ENCODE results near the gene RXRB. TPM values are rescaled to one million over a fixed set of nuclear protein-coding genes. Genes with fewer than 3 reads are reported as not detected.

The RXRB gene
- total and polyA plus RNA-seq, 2 of the 8 experiments (the other 6 are each of a cell fraction or from before 2014, with no cell fraction given), result 13.0 to 18.1 TPM

DNA sequence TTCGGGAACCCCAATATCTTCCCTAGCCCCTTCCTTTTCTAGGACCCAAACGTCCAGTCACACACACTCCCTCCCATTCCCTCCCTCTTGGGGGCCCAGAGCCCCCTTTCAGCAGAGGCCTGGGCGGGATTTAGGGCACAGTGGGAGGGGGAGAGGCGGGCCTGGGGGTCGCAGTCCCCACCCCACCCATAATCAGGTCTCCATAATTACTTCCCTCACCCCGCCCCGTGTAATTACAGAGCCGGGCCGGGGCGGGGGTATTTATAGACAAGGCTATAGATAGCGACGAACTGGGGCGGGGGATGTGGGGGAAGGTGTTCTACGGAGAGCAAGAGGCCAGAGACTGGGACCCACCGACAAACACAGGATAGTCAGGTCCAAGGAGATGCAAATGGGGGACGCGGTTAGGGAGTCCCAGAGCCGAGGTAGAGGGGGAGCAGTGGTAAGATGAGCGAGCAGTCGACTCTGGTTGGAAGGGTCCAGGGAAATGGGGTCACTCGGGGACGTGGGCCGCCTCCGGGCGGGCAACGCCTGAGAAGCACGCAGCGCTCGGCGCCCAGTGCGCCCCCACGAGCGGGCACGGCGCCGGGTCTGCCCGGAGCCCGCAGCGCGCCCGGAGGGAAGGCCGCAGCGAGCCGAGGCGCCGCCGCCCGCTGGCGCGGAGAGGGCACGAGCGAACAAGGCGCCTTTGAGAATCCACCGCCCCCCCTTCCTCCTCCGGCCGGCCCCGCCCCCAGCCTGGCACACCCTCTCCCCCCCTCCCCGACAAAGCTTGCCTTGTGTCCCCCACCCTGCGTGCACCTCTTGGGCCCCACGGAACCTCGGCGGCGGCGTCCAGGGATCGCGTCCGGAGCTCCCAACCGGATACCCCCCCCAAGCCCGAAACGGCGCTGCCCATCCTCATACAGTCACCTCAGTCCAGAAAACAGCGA, 7.5 kb downstream of the RXRB start:
- H2AK5ac ChIP-seq (ENCODE audit: low read depth, low read length), result no peak overlapping the region
- H3K14ac ChIP-seq (ENCODE audit: insufficient read length), result no peak overlapping the region
- peak overlapping the region; percentile 86 for H4K8ac ChIP-seq (ENCODE audit: extremely low read depth, insufficient read depth, low read length)
- ChIA-PET CTCF (ENCODE audit: partially characterized antibody) (interaction anchor here (0.5 to 3.4 kb wide), 5 partner anchors 15 to 192 kb away, joined by 3 to 14 read pairs (median 9); no protein-coding TSS in a partner anchor), POLR2A (ENCODE audit: partially characterized antibody) (interaction anchor here (0.7 to 1.8 kb wide), 5 partner anchors 56 to 222 kb away, joined by 3 to 4 read pairs (median 4); no protein-coding TSS in a partner anchor)
- no peak overlapping the region for H2BK20ac ChIP-seq (ENCODE audit: low read length)
- peak overlapping the region; percentile 78 to 96 for H3K4me2 ChIP-seq (ENCODE audit: insufficient read depth in 1 of 2, low read depth in 2 of 2, low read length in 2 of 2)
- H3K27ac ChIP-seq (ENCODE audit: low read depth, low read length), result no peak overlapping the region
- peak in 1 of 2 experiments; percentile 71 for DNase-seq (ENCODE audit: low read depth in 1 of 2, low spot score in 2 of 2)
- H2BK12ac ChIP-seq (ENCODE audit: low read depth, low read length), result no peak overlapping the region
- peak overlapping the region; percentile 78 for H3K18ac ChIP-seq (ENCODE audit: extremely low read depth, low read length)
- H4K5ac ChIP-seq (ENCODE audit: insufficient read length, low read depth, low read length), result no peak overlapping the region
- H4K20me1 ChIP-seq (replicated peaks in 1 of 2; ENCODE audit: control insufficient read depth in 1 of 2, insufficient read depth in 2 of 2, low read length in 2 of 2), result peaks cover 0 to 5% of the 10 kb centered on the region in 2 experiments
- H3K79me1 ChIP-seq (ENCODE audit: low read depth, low read length), result no peaks in the 10 kb centered on the region
- peak overlapping the region; percentile 72 to 79 (median 77) for H3K4me3 ChIP-seq (ENCODE audit: extremely low read depth in 1 of 4, insufficient read depth in 2 of 4, low read depth in 3 of 4, low read length in 4 of 4)
- peaks cover 0 to 17% (median 15%) of the 10 kb centered on the region in 4 experiments; a peak in 6 of 7 replicates for H3K27me3 ChIP-seq (replicated peaks in 1 of 4; ENCODE audit: control insufficient read depth in 3 of 4, extremely low read depth in 1 of 4, insufficient read depth in 3 of 4, low read length in 3 of 4)
- H2BK120ac ChIP-seq (replicated peaks; ENCODE audit: low read depth, low read length), result no peak overlapping the region
- H3K9ac ChIP-seq (replicated peaks in 1 of 4; ENCODE audit: extremely low read depth in 1 of 4, low read depth in 3 of 4, low read length in 3 of 4), result peak overlapping the region in 1 of 4 experiments; percentile 51; a peak in 2 of 7 replicates
- no peak overlapping the region for H2BK5ac ChIP-seq (ENCODE audit: low read depth, low read length)
- no peak for FAIRE-seq
- H2AFZ ChIP-seq (ENCODE audit: low read length), result peak overlapping the region; percentile 86; the same call in 1 of the 2 replicates
- no peaks in the 10 kb centered on the region for H3K9me3 ChIP-seq (ENCODE audit: insufficient read depth in 2 of 2, low read depth in 1 of 2, low read length in 1 of 2)
- H3K56ac ChIP-seq (replicated peaks; ENCODE audit: insufficient read length, low read depth, low read length), result no peak overlapping the region
- H3K36me3 ChIP-seq (ENCODE audit: control insufficient read depth in 2 of 4, insufficient read depth in 4 of 4, low read length in 3 of 4), result peaks cover 0 to 13% (median 6%) of the 10 kb centered on the region in 4 experiments; a peak in 4 of 8 replicates
- 4% methylated on average over 38 of the region's 72 CpGs; no CpG with 5 or more reads in 1 of the 2 experiments for WGBS, 2 experiments (ENCODE audit: extremely low coverage in 1 of 2, insufficient coverage in 1 of 2, insufficient read length in 1 of 2, insufficient replicate concordance in 2 of 2, low coverage in 1 of 2, low lambda C conversion rate in 2 of 2, missing lambda C conversion rate in 1 of 2)
- H3K23ac ChIP-seq (ENCODE audit: insufficient read length), result no peak overlapping the region
- H3K23me2 ChIP-seq (ENCODE audit: low read depth, low read length), result peaks cover 11% of the 10 kb centered on the region
- no peak overlapping the region for H3K4ac ChIP-seq (replicated peaks; ENCODE audit: insufficient read length, low read depth, low read length)
- no peaks in the 10 kb centered on the region for H3K79me2 ChIP-seq (ENCODE audit: control insufficient read depth in 1 of 2, insufficient read depth in 2 of 2, low read length in 2 of 2)
- no peak overlapping the region for H4K91ac ChIP-seq (replicated peaks; ENCODE audit: insufficient read length, low read length)
- peaks cover 4 to 10% (median 9%) of the 10 kb centered on the region in 4 experiments for H3K4me1 ChIP-seq (replicated peaks in 1 of 4; ENCODE audit: control insufficient read depth in 3 of 4, insufficient read depth in 4 of 4, low read length in 3 of 4)
- no peak overlapping the region for H2BK15ac ChIP-seq (ENCODE audit: low read length)
- TF ChIP-seq, protein P1, sequence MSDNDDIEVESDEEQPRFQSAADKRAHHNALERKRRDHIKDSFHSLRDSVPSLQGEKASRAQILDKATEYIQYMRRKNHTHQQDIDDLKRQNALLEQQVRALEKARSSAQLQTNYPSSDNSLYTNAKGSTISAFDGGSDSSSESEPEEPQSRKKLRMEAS (IDR thresholded peaks at IDR 0.05), result no peak
- TF ChIP-seq KDM1A (IDR thresholded peaks at IDR 0.05; ENCODE audit: borderline replicate concordance, low read length) (no peak), SP2 (IDR thresholded peaks at IDR 0.05; ENCODE audit: low read length) (no peak), HDAC2 (IDR thresholded peaks at IDR 0.05; ENCODE audit: borderline replicate concordance in 1 of 2, low read depth in 2 of 2, low read length in 2 of 2) (no peak), CBX8 (IDR thresholded peaks at IDR 0.05; ENCODE audit: borderline replicate concordance, low read depth, low read length) (no peak), CEBPB (IDR thresholded peaks at IDR 0.05; ENCODE audit: low read depth, low read length) (no peak), ZNF274 (IDR thresholded peaks at IDR 0.05; ENCODE audit: borderline replicate concordance, extremely low read depth, low read length) (no peak), TEAD4 (IDR thresholded peaks at IDR 0.05; ENCODE audit: low read depth, low read length) (no peak), EGR1 (IDR thresholded peaks at IDR 0.05; ENCODE audit: borderline replicate concordance, low read depth, low read length) (no peak), KDM4A (IDR thresholded peaks at IDR 0.05; ENCODE audit: low read depth, low read length, severe bottlenecking) (peak; percentile 83), ASH2L (IDR thresholded peaks at IDR 0.05; ENCODE audit: low read length) (peak; percentile 20)

Measured in H1 (cell line).